ENCODE results near the gene LAD1.

The LAD1 gene

DNA sequence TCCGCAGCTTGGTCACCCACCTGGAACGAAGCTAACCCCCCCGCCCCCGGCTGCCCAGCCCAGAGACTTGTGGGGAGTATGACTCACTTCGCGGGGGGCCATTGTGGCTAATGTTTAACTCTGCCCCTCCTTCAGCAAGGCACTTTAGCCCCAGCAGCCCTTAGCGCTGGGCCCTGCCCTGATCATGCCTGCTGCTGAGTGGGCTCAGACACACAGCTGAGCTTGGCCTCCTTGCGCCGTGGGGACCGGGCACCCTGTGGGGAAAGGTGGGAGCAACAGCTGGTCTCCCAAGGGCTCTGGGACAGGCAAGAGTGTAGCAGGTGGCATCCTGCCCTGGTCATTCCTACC lies 6.3 kb upstream of the LAD1 start:
- no peak overlapping the region for H3K27ac ChIP-seq
- TF ChIP-seq, protein P1, sequence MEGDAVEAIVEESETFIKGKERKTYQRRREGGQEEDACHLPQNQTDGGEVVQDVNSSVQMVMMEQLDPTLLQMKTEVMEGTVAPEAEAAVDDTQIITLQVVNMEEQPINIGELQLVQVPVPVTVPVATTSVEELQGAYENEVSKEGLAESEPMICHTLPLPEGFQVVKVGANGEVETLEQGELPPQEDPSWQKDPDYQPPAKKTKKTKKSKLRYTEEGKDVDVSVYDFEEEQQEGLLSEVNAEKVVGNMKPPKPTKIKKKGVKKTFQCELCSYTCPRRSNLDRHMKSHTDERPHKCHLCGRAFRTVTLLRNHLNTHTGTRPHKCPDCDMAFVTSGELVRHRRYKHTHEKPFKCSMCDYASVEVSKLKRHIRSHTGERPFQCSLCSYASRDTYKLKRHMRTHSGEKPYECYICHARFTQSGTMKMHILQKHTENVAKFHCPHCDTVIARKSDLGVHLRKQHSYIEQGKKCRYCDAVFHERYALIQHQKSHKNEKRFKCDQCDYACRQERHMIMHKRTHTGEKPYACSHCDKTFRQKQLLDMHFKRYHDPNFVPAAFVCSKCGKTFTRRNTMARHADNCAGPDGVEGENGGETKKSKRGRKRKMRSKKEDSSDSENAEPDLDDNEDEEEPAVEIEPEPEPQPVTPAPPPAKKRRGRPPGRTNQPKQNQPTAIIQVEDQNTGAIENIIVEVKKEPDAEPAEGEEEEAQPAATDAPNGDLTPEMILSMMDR (conservative IDR thresholded peaks at IDR 0.05) = no peak

DNA sequence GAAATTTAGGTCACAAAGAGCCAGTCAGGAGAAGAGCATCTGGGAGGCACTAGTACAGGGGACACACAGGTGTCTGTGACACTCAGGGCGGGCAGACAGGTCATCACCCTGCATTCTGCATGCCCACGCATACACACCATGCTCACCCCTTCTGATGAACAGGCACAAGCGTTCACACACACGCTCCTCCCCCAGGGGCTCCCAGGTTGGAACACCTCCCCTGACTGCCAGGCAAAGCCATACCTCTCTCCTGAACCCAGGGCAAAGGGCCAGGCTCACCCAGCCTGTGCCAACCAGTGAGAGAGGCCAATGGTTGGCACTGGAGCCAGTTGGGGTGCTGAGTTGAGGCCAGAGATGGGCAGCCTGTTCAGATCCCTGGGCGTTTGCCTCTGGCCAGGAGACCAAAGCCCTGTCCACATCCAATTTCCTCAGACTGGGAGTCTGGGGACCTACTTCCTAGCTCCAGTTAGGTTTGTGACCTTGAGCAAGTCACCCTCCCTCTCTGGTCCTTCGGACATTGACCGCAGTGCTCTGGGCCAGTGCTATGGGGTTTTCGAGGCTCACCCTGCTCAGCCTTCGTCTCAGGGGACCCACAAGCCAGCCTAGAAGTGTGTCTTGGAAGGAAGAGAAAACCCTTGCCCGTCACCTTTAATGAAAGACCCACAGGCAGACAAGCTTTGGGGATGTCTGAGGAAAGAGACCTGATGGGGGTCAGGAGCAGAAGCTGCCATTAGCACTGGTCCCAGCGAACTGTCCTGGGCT lies 5.8 kb upstream of the LAD1 start:
- no peak overlapping the region for H3K27ac ChIP-seq
- TF ChIP-seq, protein P1 (conservative IDR thresholded peaks at IDR 0.05) = no peak

DNA sequence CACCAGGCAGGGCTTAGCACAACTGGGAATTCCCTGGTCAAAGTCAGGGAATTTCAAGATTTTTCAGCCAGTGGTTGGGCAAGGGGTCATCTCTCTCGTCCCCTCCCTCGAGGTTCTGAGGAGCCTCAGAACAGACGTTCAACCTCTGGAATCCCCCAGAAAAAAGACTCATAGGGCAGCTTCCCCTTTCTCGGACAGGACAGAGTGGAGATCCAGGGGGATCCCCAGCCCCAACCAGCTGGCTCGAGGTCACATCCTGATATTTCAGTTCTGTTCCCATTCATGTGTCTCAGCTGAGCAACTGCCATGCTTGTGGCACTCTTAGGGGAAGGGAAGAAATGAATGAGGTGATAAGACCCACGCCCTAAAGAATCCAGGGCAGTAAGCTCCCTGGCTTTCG lies 4.9 kb upstream of the LAD1 start:
- TF ChIP-seq, protein P1 (conservative IDR thresholded peaks at IDR 0.05) = no peak
- no peak overlapping the region for H3K27ac ChIP-seq

DNA sequence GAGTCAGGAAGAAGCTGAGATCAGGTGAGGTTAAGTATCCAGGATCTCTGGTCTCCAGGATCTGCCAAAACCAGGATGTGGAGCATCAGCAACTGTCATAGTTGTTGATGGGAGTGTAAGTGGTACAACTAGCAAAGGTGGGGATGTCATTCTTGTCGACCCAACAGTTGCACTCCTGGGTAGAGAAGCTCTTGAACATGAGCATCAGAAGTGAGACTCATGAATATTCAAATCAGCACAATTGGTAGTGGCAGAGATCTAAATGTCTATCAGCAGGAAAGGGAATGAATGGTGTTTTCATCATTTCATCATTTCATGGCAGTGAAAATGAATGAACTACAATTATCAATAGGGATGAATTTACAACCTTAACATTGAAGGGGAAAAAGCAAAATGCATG lies 4.2 kb upstream of the LAD1 start:
- TF ChIP-seq, protein P1 (conservative IDR thresholded peaks at IDR 0.05) = no peak
- no peak overlapping the region for H3K27ac ChIP-seq

DNA sequence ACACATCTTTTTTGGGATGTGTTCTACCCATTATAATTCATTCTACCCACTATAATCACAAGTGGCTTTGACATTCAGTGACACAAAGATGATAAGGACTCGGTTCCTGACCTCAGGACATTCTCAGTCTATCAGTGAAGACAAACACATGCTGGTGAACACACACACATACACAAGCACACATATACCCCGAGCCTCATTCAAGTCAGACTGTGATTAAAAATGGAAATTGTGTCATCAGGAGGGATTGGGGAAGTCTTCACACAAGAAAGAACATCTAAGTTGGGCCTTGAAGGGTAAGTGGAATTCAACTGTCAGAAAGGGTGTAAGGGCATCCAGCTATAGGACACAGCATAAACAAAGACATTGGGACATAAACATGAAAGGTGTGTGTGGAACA lies 2.6 kb upstream of the LAD1 start:
- TF ChIP-seq, protein P1 (conservative IDR thresholded peaks at IDR 0.05) = no peak
- no peak overlapping the region for H3K27ac ChIP-seq

DNA sequence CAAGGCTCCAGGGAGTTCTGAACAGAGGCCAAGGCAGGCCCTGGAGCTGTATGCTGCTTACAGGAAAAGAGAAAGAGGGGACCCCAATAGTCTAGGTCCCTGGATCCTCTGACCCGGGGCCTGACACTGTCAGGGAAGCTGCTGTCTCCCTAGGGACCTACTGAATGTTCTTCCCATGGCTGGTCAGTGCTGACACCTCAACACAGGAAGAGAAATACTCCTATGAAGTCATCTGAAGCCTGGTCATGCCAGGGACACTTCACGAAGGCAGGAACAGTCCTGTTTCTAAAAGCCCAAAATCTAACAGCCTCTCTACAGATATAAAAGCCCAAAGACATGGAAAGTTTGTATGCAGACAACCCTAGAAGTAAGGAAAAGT lies 1.7 kb upstream of the LAD1 start:
- H3K27ac ChIP-seq = peak overlapping the region; percentile 92; the same call in 1 of the 2 replicates
- TF ChIP-seq, protein P1 (conservative IDR thresholded peaks at IDR 0.05) = no peak

- TF ChIP-seq, protein P1 (conservative IDR thresholded peaks at IDR 0.05) = no peak
- H3K27ac ChIP-seq = peak overlapping the region; percentile 92
Observed at GRCh38 chr1:201400212-201400851, 1.2 kb upstream of the LAD1 start.
